ENCODE results near the gene SLC12A7.

Gene SLC12A7

GRCh38 chr5:1050423-1051365, 61.2 kb downstream of the SLC12A7 start:
- WGBS, 2 experiments, result 88 to 90% methylated on average over 29 of the region's 29 CpGs
- peak overlapping the region; percentile 16 for H3K27ac ChIP-seq (ENCODE audit: insufficient read depth, low read depth, low read length, poor library complexity, severe bottlenecking)
- H3K4me1 ChIP-seq (ENCODE audit: control insufficient read depth, insufficient read depth, low read length), result no peaks in the 10 kb centered on the region
- H3K9me3 ChIP-seq (ENCODE audit: control insufficient read depth, low read length), result no peaks in the 10 kb centered on the region
- H3K36me3 ChIP-seq (ENCODE audit: control insufficient read depth, insufficient read depth, low read length), result peaks cover 6% of the 10 kb centered on the region
- H3K27me3 ChIP-seq (ENCODE audit: control insufficient read depth, insufficient read depth, low read length, poor library complexity, severe bottlenecking), result no peaks in the 10 kb centered on the region
- H3K4me3 ChIP-seq (ENCODE audit: insufficient read depth, low read depth, low read length), result no peak overlapping the region

GRCh38 chr5:1048861-1049838, 62.7 kb downstream of the SLC12A7 start:
- 92% methylated on average over 39 of the region's 39 CpGs for WGBS, 2 experiments
- Histone ChIP-seq H3K9me3 (ENCODE audit: control insufficient read depth, low read length) (no peaks in the 10 kb centered on the region), H3K4me1 (ENCODE audit: control insufficient read depth, insufficient read depth, low read length) (no peaks in the 10 kb centered on the region), H3K27ac (ENCODE audit: insufficient read depth, low read depth, low read length, poor library complexity, severe bottlenecking) (peak overlapping the region; percentile 48), H3K27me3 (ENCODE audit: control insufficient read depth, insufficient read depth, low read length, poor library complexity, severe bottlenecking) (no peaks in the 10 kb centered on the region), H3K4me3 (ENCODE audit: insufficient read depth, low read depth, low read length) (no peak overlapping the region), H3K36me3 (ENCODE audit: control insufficient read depth, insufficient read depth, low read length) (peaks cover 6% of the 10 kb centered on the region)

- no peak overlapping the region for H3K27ac ChIP-seq (ENCODE audit: insufficient read depth, low read depth, low read length, poor library complexity, severe bottlenecking)
- no peaks in the 10 kb centered on the region for H3K9me3 ChIP-seq (ENCODE audit: control insufficient read depth, low read length)
- H3K4me3 ChIP-seq (ENCODE audit: insufficient read depth, low read depth, low read length), result no peak overlapping the region
- H3K36me3 ChIP-seq (ENCODE audit: control insufficient read depth, insufficient read depth, low read length), result peaks cover 3% of the 10 kb centered on the region
- no peaks in the 10 kb centered on the region for H3K27me3 ChIP-seq (ENCODE audit: control insufficient read depth, insufficient read depth, low read length, poor library complexity, severe bottlenecking)
- no peaks in the 10 kb centered on the region for H3K4me1 ChIP-seq (ENCODE audit: control insufficient read depth, insufficient read depth, low read length)
- 93 to 95% methylated on average over 11 of the region's 11 CpGs for WGBS, 2 experiments
These were observed 63.6 kb downstream of the SLC12A7 start for GRCh38 chr5:1048162-1048721.

- no peaks in the 10 kb centered on the region for H3K36me3 ChIP-seq (ENCODE audit: control insufficient read depth, insufficient read depth, low read length)
- H3K4me3 ChIP-seq (ENCODE audit: insufficient read depth, low read depth, low read length), result no peak overlapping the region
- H3K9me3 ChIP-seq (ENCODE audit: control insufficient read depth, low read length), result no peaks in the 10 kb centered on the region
- no peaks in the 10 kb centered on the region for H3K27me3 ChIP-seq (ENCODE audit: control insufficient read depth, insufficient read depth, low read length, poor library complexity, severe bottlenecking)
- 92% methylated on average over 11 of the region's 11 CpGs for WGBS, 2 experiments
- no peak overlapping the region for H3K27ac ChIP-seq (ENCODE audit: insufficient read depth, low read depth, low read length, poor library complexity, severe bottlenecking)
- H3K4me1 ChIP-seq (ENCODE audit: control insufficient read depth, insufficient read depth, low read length), result no peaks in the 10 kb centered on the region
These were observed 64.4 kb downstream of the SLC12A7 start for GRCh38 chr5:1047332-1047965.

GRCh38 chr5:1045960-1046560, 65.8 kb downstream of the SLC12A7 start:
- WGBS, 2 experiments, result 90 to 92% methylated on average over 9 of the region's 9 CpGs
- Histone ChIP-seq H3K27me3 (ENCODE audit: control insufficient read depth, insufficient read depth, low read length, poor library complexity, severe bottlenecking) (no peaks in the 10 kb centered on the region), H3K27ac (ENCODE audit: insufficient read depth, low read depth, low read length, poor library complexity, severe bottlenecking) (no peak overlapping the region), H3K4me1 (ENCODE audit: control insufficient read depth, insufficient read depth, low read length) (no peaks in the 10 kb centered on the region), H3K4me3 (ENCODE audit: insufficient read depth, low read depth, low read length) (no peak overlapping the region), H3K9me3 (ENCODE audit: control insufficient read depth, low read length) (no peaks in the 10 kb centered on the region), H3K36me3 (ENCODE audit: control insufficient read depth, insufficient read depth, low read length) (no peaks in the 10 kb centered on the region)

GRCh38 chr5:1044117-1044516, 67.7 kb downstream of the SLC12A7 start:
- H3K27me3 ChIP-seq (ENCODE audit: control insufficient read depth, insufficient read depth, low read length, poor library complexity, severe bottlenecking), result no peaks in the 10 kb centered on the region
- H3K27ac ChIP-seq (ENCODE audit: insufficient read depth, low read depth, low read length, poor library complexity, severe bottlenecking), result no peak overlapping the region
- no peaks in the 10 kb centered on the region for H3K9me3 ChIP-seq (ENCODE audit: control insufficient read depth, low read length)
- H3K4me3 ChIP-seq (ENCODE audit: insufficient read depth, low read depth, low read length), result no peak overlapping the region
- H3K36me3 ChIP-seq (ENCODE audit: control insufficient read depth, insufficient read depth, low read length), result no peaks in the 10 kb centered on the region
- no peaks in the 10 kb centered on the region for H3K4me1 ChIP-seq (ENCODE audit: control insufficient read depth, insufficient read depth, low read length)
- WGBS, 2 experiments, result 89% methylated on average over 5 of the region's 5 CpGs

- H3K27ac ChIP-seq (ENCODE audit: insufficient read depth, low read depth, low read length, poor library complexity, severe bottlenecking), result no peak overlapping the region
- no peaks in the 10 kb centered on the region for H3K36me3 ChIP-seq (ENCODE audit: control insufficient read depth, insufficient read depth, low read length)
- no peaks in the 10 kb centered on the region for H3K9me3 ChIP-seq (ENCODE audit: control insufficient read depth, low read length)
- 88 to 90% methylated on average over 7 of the region's 7 CpGs for WGBS, 2 experiments
- no peaks in the 10 kb centered on the region for H3K4me1 ChIP-seq (ENCODE audit: control insufficient read depth, insufficient read depth, low read length)
- H3K27me3 ChIP-seq (ENCODE audit: control insufficient read depth, insufficient read depth, low read length, poor library complexity, severe bottlenecking), result no peaks in the 10 kb centered on the region
- H3K4me3 ChIP-seq (ENCODE audit: insufficient read depth, low read depth, low read length), result no peak overlapping the region
These were observed 68.5 kb downstream of the SLC12A7 start for GRCh38 chr5:1043327-1043726.

- WGBS, 2 experiments, result 89% methylated on average over 7 of the region's 7 CpGs
- Histone ChIP-seq H3K9me3 (ENCODE audit: control insufficient read depth, low read length) (no peaks in the 10 kb centered on the region), H3K36me3 (ENCODE audit: control insufficient read depth, insufficient read depth, low read length) (no peaks in the 10 kb centered on the region), H3K4me1 (ENCODE audit: control insufficient read depth, insufficient read depth, low read length) (no peaks in the 10 kb centered on the region), H3K27me3 (ENCODE audit: control insufficient read depth, insufficient read depth, low read length, poor library complexity, severe bottlenecking) (no peaks in the 10 kb centered on the region), H3K4me3 (ENCODE audit: insufficient read depth, low read depth, low read length) (no peak overlapping the region), H3K27ac (ENCODE audit: insufficient read depth, low read depth, low read length, poor library complexity, severe bottlenecking) (no peak overlapping the region)
These were observed 69.2 kb downstream of the SLC12A7 start for GRCh38 chr5:1042626-1043025.

GRCh38 chr5:1041225-1042143, 70.4 kb downstream of the SLC12A7 start:
- WGBS, 2 experiments, result 90% methylated on average over 15 of the region's 15 CpGs
- no peaks in the 10 kb centered on the region for H3K27me3 ChIP-seq (ENCODE audit: control insufficient read depth, insufficient read depth, low read length, poor library complexity, severe bottlenecking)
- no peaks in the 10 kb centered on the region for H3K9me3 ChIP-seq (ENCODE audit: control insufficient read depth, low read length)
- no peak overlapping the region for H3K27ac ChIP-seq (ENCODE audit: insufficient read depth, low read depth, low read length, poor library complexity, severe bottlenecking)
- no peak overlapping the region for H3K4me3 ChIP-seq (ENCODE audit: insufficient read depth, low read depth, low read length)
- no peaks in the 10 kb centered on the region for H3K4me1 ChIP-seq (ENCODE audit: control insufficient read depth, insufficient read depth, low read length)
- H3K36me3 ChIP-seq (ENCODE audit: control insufficient read depth, insufficient read depth, low read length), result no peaks in the 10 kb centered on the region
